Fibroblast of lung (primary cell): Measurements from ENCODE around the gene SERPINB1.

ENCODE experiments used
- CTCF ChIP-seq, 2 donors: IDR thresholded peaks in 1 of 2; conservative IDR thresholded peaks in 1 of 2; 1 replicate in 1 of 2; 2 replicates in 1 of 2; pipeline ENCODE4 v1.5.1; 2011 to 2012; ENCODE audit warnings: low read length in 2 of 2, control low read depth in 1 of 2, inconsistent platforms in 1 of 2, low read depth in 1 of 2, mild to moderate bottlenecking in 1 of 2
- EZH2 ChIP-seq: IDR thresholded peaks from 2 replicates; pipeline ENCODE4 v1.5.1; 2012; ENCODE audit warnings: low read length, control low read depth, mild to moderate bottlenecking; ENCODE audit errors: missing control alignments

- TF ChIP-seq CTCF (conservative IDR thresholded peaks at IDR 0.05 in 1 of 2, IDR thresholded peaks at IDR 0.05 in 1 of 2; ENCODE audit: low read depth in 1 of 2, low read length in 2 of 2) (no peak), EZH2 (no peak)
Measured at GRCh38 chr6:2871953-2872352, 30.3 kb upstream of the SERPINB1 start.
